ENCODE data around the gene TCTN2.

TCTN2 gene

GRCh38 chr12:123726244-123726643 is 55.3 kb downstream of the TCTN2 start:
- TF ChIP-seq CTCF (IDR thresholded peaks at IDR 0.05; ENCODE audit: low read depth, low read length) = no peak
- H3K27me3 ChIP-seq = no peaks in the 10 kb centered on the region
- no peak for DNase-seq
- H3K9me3 ChIP-seq = no peaks in the 10 kb centered on the region
- H3K4me1 ChIP-seq = no peaks in the 10 kb centered on the region
- peaks cover 43% of the 10 kb centered on the region for H3K36me3 ChIP-seq
- no peak overlapping the region for H3K4me3 ChIP-seq (ENCODE audit: low read depth, low read length)

GRCh38 chr12:123726962-123727361 is 56.0 kb downstream of the TCTN2 start:
- Histone ChIP-seq H3K4me1 (no peaks in the 10 kb centered on the region), H3K36me3 (peaks cover 40% of the 10 kb centered on the region), H3K9me3 (no peaks in the 10 kb centered on the region), H3K27me3 (no peaks in the 10 kb centered on the region), H3K4me3 (ENCODE audit: low read depth, low read length) (no peak overlapping the region)
- DNase-seq = no peak
- TF ChIP-seq CTCF (IDR thresholded peaks at IDR 0.05; ENCODE audit: low read depth, low read length) = no peak

GRCh38 chr12:123727878-123728277 is 57.0 kb downstream of the TCTN2 start:
- peaks cover 43% of the 10 kb centered on the region for H3K36me3 ChIP-seq

GRCh38 chr12:123731596-123731995 is 60.7 kb downstream of the TCTN2 start:
- DNase-seq = no peak
- Histone ChIP-seq H3K36me3 (peaks cover 46% of the 10 kb centered on the region), H3K27me3 (no peaks in the 10 kb centered on the region), H3K4me1 (no peaks in the 10 kb centered on the region), H3K4me3 (ENCODE audit: low read depth, low read length) (no peak overlapping the region), H3K9me3 (no peaks in the 10 kb centered on the region)
- no peak for TF ChIP-seq CTCF (IDR thresholded peaks at IDR 0.05; ENCODE audit: low read depth, low read length)

More at GRCh38 chr12:123727878-123728277, 57.0 kb downstream of the TCTN2 start:
- no peak for DNase-seq
- H3K27me3 ChIP-seq = no peaks in the 10 kb centered on the region
- H3K4me1 ChIP-seq = no peaks in the 10 kb centered on the region
- H3K4me3 ChIP-seq (ENCODE audit: low read depth, low read length) = no peak overlapping the region
- TF ChIP-seq CTCF (IDR thresholded peaks at IDR 0.05; ENCODE audit: low read depth, low read length) = no peak
- H3K9me3 ChIP-seq = no peaks in the 10 kb centered on the region

- Histone ChIP-seq H3K9me3 (no peaks in the 10 kb centered on the region), H3K4me1 (no peaks in the 10 kb centered on the region), H3K27me3 (no peaks in the 10 kb centered on the region), H3K4me3 (ENCODE audit: low read depth, low read length) (no peak overlapping the region), H3K36me3 (peaks cover 48% of the 10 kb centered on the region)
- TF ChIP-seq CTCF (IDR thresholded peaks at IDR 0.05; ENCODE audit: low read depth, low read length) = no peak
- no peak for DNase-seq
These were observed 61.3 kb downstream of the TCTN2 start for GRCh38 chr12:123732251-123732650.

- Histone ChIP-seq H3K4me1 (no peaks in the 10 kb centered on the region), H3K9me3 (no peaks in the 10 kb centered on the region), H3K36me3 (peaks cover 47% of the 10 kb centered on the region), H3K27me3 (no peaks in the 10 kb centered on the region), H3K4me3 (ENCODE audit: low read depth, low read length) (no peak overlapping the region)
- no peak for TF ChIP-seq CTCF (IDR thresholded peaks at IDR 0.05; ENCODE audit: low read depth, low read length)
- no peak for DNase-seq
These were observed 62.3 kb downstream of the TCTN2 start for GRCh38 chr12:123733229-123733628.

Data from BE2C (cell line).